ENCODE measurements around the gene WDR70. TPM values are rescaled to one million over a fixed set of nuclear protein-coding genes. Genes with fewer than 3 reads are reported as not detected.

The WDR70 gene
- 30.8 and 41.6 TPM in 2 replicates for total RNA-seq

GRCh38 chr5:37379100-37379628, at the start of gene WDR70:
Gene WDR70 (plus strand): TSS chr5:37379318. CDS start chr5:37379368, 50 bp downstream.

GRCh38 chr5:37370864-37371726, 8.0 kb upstream of the WDR70 start, which contains the start of gene NUP155:
Gene NUP155 (minus strand): TSS chr5:37371106. CDS start chr5:37370977, 129 bp downstream.

Other genes with a start within 250 kb of the WDR70 start
- gene CPLANE1, start 129.9 kb upstream of the WDR70 start, total RNA-seq = 18.4 and 27.6 TPM in 2 replicates
- gene NUP155, start 8.2 kb upstream of the WDR70 start, total RNA-seq = 22.2 and 37.2 TPM in 2 replicates

Measured in smooth muscle cell of trachea (primary cell).